GM18505 (cell line): ENCODE data around the gene CEP112.

Experiments
- ATAC-seq: cut with Tn5 transposase; IDR thresholded peaks from one replicate; pipeline ENCODE4 v1.9.1; 2021; ENCODE audit not compliant: unreplicated experiment
- POLR2A ChIP-seq: IDR thresholded peaks from 4 replicates; pipeline ENCODE4 v1.6.1; 2011; ENCODE audit warnings: borderline replicate concordance; ENCODE audit not compliant: insufficient read depth, insufficient read length; ENCODE audit errors: extremely low read depth

CEP112 gene

GRCh38 chr17:65638221-65638975 lies 553.5 kb downstream of the CEP112 start:
- ATAC-seq = no peak
- TF ChIP-seq POLR2A = no peak

GRCh38 chr17:65637786-65638185 lies 554.1 kb downstream of the CEP112 start:
- TF ChIP-seq POLR2A = no peak
- ATAC-seq = no peak

GRCh38 chr17:65634533-65634932 lies 557.4 kb downstream of the CEP112 start:
- TF ChIP-seq POLR2A = no peak
- ATAC-seq = no peak

GRCh38 chr17:65633988-65634387 lies 557.9 kb downstream of the CEP112 start:
- ATAC-seq = no peak
- no peak for TF ChIP-seq POLR2A

- TF ChIP-seq POLR2A = no peak
- ATAC-seq = no peak
Measured at GRCh38 chr17:65633146-65633881, 558.6 kb downstream of the CEP112 start.

- no peak for TF ChIP-seq POLR2A
Measured at GRCh38 chr17:65630502-65630901, 561.4 kb downstream of the CEP112 start.

GRCh38 chr17:65629234-65629690 lies 562.7 kb downstream of the CEP112 start:
- ATAC-seq = no peak

More at GRCh38 chr17:65630502-65630901, 561.4 kb downstream of the CEP112 start:
- ATAC-seq = no peak

GRCh38 chr17:65628644-65629036 lies 563.3 kb downstream of the CEP112 start:
- no peak for TF ChIP-seq POLR2A

More at GRCh38 chr17:65629234-65629690, 562.7 kb downstream of the CEP112 start:
- TF ChIP-seq POLR2A = no peak

GRCh38 chr17:65627891-65628643 lies 563.9 kb downstream of the CEP112 start:
- TF ChIP-seq POLR2A = no peak
- ATAC-seq = no peak

More at GRCh38 chr17:65628644-65629036, 563.3 kb downstream of the CEP112 start:
- ATAC-seq = no peak

- ATAC-seq = no peak
- TF ChIP-seq POLR2A = no peak
Measured at GRCh38 chr17:65627108-65627507, 564.8 kb downstream of the CEP112 start.

GRCh38 chr17:65626451-65626850 lies 565.5 kb downstream of the CEP112 start:
- ATAC-seq = no peak
- no peak for TF ChIP-seq POLR2A

- TF ChIP-seq POLR2A = no peak
- ATAC-seq = no peak
Measured at GRCh38 chr17:65618516-65618915, 573.4 kb downstream of the CEP112 start.

- TF ChIP-seq POLR2A = no peak
- no peak for ATAC-seq
Measured at GRCh38 chr17:65617496-65617895, 574.4 kb downstream of the CEP112 start.

- no peak for TF ChIP-seq POLR2A
- no peak for ATAC-seq
Measured at GRCh38 chr17:65609749-65610148, 582.2 kb downstream of the CEP112 start.

- TF ChIP-seq POLR2A = no peak
Measured at GRCh38 chr17:65609286-65609685, 582.6 kb downstream of the CEP112 start.

More at GRCh38 chr17:65609286-65609685, 582.6 kb downstream of the CEP112 start:
- ATAC-seq = no peak
